HG03354 (cell line): ENCODE results near the gene SNX25.
"Not testable (repeated sequence)": the region's sequence is repeated elsewhere in the genome, so short reads cannot be mapped to it uniquely, and the experiment has no call there.

ENCODE experiments used
- ATAC-seq: cut with Tn5 transposase; IDR thresholded peaks from one replicate; pipeline ENCODE4 v1.9.1; 2021; ENCODE audit warnings: mild to moderate bottlenecking; ENCODE audit not compliant: unreplicated experiment, poor library complexity, severe bottlenecking

The SNX25 gene

DNA sequence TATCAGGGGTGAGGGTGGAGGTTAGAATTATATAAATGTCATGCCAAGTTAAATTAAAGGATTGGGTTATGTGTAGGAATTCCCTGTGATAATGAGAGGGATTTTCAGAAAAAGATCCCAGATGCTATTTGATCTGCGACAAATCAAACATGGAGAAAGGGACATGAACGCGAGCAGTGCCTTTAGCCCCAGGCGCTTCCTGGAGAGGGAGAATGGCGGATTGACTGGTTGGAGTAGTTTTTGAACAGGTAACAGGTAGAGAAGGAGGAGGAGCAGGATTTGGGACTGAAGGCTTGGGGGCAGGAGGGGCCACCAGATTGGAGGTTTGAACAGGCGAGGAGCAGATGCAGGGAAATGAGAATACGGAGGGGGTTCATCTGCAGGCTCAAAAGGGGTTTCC lies 119.2 kb downstream of the SNX25 start:
- no peak for ATAC-seq

- ATAC-seq: not testable (repeated sequence)
Measured at GRCh38 chr4:185329879-185330510, 120.6 kb downstream of the SNX25 start.

- peak; percentile 77 for ATAC-seq
Measured at GRCh38 chr4:185332575-185333464, 123.4 kb downstream of the SNX25 start.

GRCh38 chr4:185334326-185334725 lies 124.9 kb downstream of the SNX25 start:
- ATAC-seq: no peak

- no peak for ATAC-seq
Measured at GRCh38 chr4:185335579-185335978, 126.2 kb downstream of the SNX25 start.

- no peak for ATAC-seq
Measured at GRCh38 chr4:185339941-185340340, 130.5 kb downstream of the SNX25 start.

DNA sequence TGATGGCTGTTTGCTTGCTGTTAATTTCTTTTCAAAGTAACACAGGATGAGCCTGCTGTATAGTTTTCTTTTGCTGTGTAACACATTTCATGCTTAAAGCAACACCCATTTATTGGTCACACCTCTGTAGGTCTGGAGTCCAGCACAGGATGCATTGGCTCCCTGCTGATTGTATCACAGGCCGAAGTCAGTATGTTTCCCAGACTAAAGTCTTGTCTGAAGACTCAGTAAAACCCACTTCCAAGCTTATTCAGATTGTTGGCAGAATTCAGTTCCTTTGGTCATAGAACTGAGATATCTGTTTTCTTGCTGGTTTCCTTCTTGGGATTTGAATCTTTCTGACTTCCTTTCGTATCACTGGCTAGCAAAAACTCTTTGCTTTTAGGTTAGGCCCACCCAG lies 132.0 kb downstream of the SNX25 start:
- no peak for ATAC-seq

GRCh38 chr4:185341841-185342240 lies 132.4 kb downstream of the SNX25 start:
- peak; percentile 37 for ATAC-seq

DNA sequence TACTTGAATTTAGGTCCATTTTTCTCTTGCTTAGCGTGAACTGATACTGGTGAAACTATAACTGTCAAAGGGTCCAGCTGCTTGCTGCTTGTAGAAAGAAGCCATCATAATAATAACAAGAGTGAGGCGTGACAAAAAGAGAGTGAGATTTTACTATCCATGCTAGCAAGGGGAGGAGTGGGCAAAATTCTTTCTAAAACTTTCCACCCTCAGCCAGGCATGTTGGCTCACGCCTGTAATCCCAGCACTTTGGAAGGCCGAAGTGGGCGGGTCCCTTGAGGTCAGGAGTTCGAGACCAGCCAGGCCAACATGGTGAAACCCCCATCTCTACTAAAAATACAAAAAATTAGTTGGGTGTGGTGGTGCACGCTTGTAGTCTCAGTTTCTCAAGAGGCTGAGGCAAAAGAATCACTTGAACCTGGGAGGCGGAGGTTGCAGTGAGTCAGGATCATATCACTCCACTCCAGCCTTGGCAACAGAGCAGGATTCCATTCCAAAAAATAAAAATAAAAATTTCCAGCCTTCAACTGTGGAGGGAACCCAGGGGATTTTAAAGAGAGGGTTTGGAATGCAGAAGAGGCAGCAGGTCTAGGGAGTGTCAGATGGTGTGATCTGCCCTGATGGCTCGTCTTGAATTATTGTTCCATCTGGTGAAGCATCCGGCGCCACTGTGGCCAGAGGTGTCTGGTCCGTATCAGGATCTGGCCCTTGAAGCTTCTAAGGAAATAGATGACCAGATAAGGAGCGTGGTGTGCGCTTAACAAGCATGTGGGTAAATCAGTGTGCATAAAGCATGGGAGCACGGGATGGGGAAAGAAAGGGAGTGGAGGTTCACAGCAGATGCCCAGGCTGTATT lies 134.6 kb downstream of the SNX25 start:
- ATAC-seq: no peak

GRCh38 chr4:185344743-185345538 lies 135.5 kb downstream of the SNX25 start:
- ATAC-seq: peak; percentile 66

DNA sequence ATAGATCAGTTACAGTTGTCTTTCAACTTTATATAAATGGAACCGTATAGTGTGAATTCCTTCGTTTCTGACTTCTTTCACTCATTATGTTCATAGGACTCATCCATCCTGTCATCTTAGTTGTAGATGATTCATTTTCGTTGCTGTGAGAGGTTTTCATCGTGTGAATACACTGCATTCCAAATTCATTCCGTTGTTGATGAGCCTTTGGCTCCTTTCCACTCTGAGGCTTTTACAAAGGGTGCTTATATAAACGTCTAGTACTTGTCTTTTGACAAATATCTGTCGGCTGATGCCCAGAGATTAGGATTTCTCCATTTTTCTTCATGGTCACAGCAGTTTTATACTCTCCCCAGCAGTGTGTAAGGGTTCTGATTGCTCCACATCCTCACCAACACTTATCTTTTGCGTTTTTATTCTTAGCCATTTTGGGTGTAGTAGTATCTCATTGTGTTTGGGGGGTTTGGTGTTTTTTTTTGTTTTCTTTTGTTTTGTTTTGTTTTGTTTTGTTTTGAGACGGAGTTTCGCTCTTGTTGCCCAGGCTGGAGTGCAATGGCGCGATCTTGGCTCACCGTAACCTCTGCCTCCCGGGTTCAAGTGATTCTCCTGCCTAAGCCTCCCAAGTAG lies 137.7 kb downstream of the SNX25 start:
- ATAC-seq: no peak

- no peak for ATAC-seq
Measured at GRCh38 chr4:185351691-185352090, 142.3 kb downstream of the SNX25 start.

DNA sequence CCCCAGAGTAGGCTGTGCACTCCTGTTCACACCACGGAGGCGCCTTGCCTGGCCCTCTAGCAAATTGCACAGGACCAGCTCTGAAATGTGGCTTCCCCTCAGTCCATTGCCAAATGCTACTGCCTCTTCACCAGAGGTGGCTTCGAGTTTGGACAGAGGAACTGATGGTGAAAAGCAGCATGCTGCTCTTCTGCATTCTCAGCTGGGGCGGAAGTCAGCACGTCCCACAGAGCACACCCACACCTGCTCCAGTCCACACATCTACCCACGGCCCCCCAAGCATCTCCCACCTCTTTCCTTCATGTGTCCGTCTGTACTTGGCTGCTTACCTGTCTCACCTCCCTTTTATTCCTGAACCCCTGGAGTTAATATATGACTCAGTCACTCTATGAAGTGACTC lies 142.8 kb downstream of the SNX25 start:
- no peak for ATAC-seq

DNA sequence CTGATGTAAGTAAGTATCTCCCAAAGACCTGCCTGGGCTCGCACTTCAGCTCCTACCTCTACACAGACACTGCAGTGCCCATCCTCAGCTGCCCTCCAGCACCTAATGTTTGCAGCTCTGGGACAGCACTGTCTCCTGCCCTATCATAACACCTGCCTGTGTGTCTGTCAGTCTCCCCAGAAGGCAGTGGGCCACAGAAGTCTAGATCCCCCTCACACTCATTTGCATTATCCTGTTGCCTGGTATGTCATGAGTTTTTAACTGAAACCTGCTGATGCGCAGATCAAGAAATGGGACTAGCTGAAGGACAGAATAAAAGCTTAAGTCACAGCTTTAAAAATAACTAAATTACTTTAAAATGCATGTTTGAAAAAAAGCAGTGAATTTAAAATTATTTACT lies 143.3 kb downstream of the SNX25 start:
- no peak for ATAC-seq

DNA sequence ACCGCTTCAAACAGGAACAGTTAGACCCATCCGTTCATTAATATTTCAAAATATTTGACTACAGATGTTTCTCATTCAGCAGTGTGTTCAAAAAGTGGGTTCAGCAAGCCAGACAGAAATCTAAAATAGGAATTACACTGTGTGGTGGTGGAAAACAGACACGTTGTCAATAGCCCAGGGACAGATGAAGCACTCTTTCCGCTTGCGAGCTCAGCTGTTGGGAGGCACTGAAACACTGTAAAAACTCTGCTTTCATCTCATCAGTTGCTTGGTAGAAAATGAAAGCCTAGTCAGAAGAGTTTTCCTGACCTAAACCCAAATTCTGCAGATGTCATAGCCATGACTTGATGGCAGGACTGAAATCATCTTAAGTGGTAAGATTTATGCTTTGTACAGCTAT lies 147.8 kb downstream of the SNX25 start:
- no peak for ATAC-seq

DNA sequence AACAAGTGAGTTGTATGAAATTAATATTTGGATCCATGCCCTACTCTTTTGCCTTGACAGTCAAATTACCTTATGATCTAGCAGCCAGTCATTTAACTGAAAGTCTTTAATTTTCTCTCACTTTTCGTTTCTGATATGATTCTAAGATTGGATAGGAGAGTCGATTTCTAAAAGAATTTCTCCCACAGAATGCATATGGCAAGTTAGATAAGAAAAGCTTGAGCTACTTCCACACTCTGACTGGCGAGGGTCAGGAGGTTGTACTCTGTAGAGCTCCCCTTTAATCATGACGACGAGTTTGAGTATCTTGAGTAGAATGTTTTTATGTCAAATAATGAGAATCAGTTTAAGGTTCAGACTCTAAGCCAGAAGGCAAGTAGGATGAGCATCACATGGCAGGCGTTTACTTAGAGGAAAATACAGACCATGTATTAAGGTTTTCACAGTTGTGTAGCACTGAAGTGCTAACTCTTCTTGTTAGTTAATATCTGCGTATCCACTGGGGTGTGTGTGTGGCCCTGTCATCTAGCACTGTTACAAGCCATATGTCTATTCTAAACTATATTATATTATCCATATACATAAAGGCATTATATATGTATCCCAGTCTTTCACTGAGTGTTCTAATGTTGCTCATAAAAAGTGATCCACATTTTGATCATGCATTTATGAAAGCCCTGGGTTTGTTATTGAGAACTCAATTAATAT lies 148.5 kb downstream of the SNX25 start:
- ATAC-seq: no peak

DNA sequence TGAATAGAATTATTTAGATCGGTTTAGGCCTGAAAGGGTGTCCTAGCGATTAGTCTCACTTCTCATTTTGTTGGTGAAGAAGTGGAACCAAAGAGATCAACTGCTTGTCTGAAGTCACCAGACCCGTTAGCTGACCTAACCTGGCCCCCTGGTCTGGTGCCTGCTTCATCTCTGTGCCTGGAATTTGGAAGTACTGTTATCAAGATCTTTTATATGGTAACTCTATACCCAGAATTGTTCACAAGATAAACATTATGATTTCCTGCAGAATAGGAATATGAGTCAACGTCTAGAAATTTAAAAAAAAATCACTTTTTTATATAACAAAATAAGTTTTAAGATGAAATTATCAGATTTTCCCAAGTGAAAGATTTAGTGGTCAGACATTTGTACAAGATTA lies 149.1 kb downstream of the SNX25 start:
- ATAC-seq: no peak

GRCh38 chr4:185358959-185359358 lies 149.6 kb downstream of the SNX25 start:
- no peak for ATAC-seq
